Measurements from ENCODE around the gene RASSF1.

- TF ChIP-seq YY1 (IDR thresholded peaks at IDR 0.05; ENCODE audit: extremely low read depth, insufficient replicate concordance, low read depth, low read length) = no peak
- no peak for TF ChIP-seq CTCF (IDR thresholded peaks at IDR 0.05 in 2 of 3, conservative IDR thresholded peaks at IDR 0.05 in 1 of 3; ENCODE audit: borderline replicate concordance in 1 of 3, insufficient read depth in 1 of 3, low read depth in 2 of 3, low read length in 2 of 3)
- no peak for TF ChIP-seq POLR2A (IDR thresholded peaks at IDR 0.05; ENCODE audit: borderline replicate concordance, extremely low read depth, insufficient read depth, insufficient read length)
- no peak for TF ChIP-seq MAX (IDR thresholded peaks at IDR 0.05)
- TF ChIP-seq REST (IDR thresholded peaks at IDR 0.05; ENCODE audit: low read depth) = no peak
- no peak for TF ChIP-seq SIN3A (IDR thresholded peaks at IDR 0.05; ENCODE audit: low read depth)
Measured at GRCh38 chr3:50364573-50365079, 24.0 kb upstream of the RASSF1 start.
